ENCODE data around the gene AK1. TPM values are rescaled to one million over a fixed set of nuclear protein-coding genes. Genes with fewer than 3 reads are reported as not detected.
A peak's percentile ranks its signal among the peaks of the same experiment; 100 is the strongest.

AK1 gene
- total RNA-seq, 4 donors from 2014 or later, result 29.9 to 65.1 (median 38.7) TPM

GRCh38 chr9:127865645-127866464 lies 11.6 kb downstream of the AK1 start:
- DNase-seq (ENCODE audit: low spot score in 2 of 2), result no peak
- Histone ChIP-seq H3K36me3 (peaks cover 0 to 34% (median 0%) of the 10 kb centered on the region in 3 donors), H3K9me3 (no peaks in the 10 kb centered on the region), H3K4me1 (peaks cover 0 to 36% (median 22%) of the 10 kb centered on the region in 4 donors), H3K27ac (no peak overlapping the region), H3K4me3 (no peak overlapping the region), H3K27me3 (no peaks in the 10 kb centered on the region)
- TF ChIP-seq EP300 (IDR thresholded peaks at IDR 0.05) (no peak), CTCF (IDR thresholded peaks at IDR 0.05) (no peak), POLR2A (IDR thresholded peaks at IDR 0.05) (no peak)
- WGBS, 2 donors, result 75 to 78% methylated on average over 19 of the region's 19 CpGs

- Histone ChIP-seq H3K4me1 (peaks cover 0 to 39% (median 25%) of the 10 kb centered on the region in 4 donors), H3K27me3 (no peaks in the 10 kb centered on the region), H3K36me3 (peaks cover 0 to 18% (median 0%) of the 10 kb centered on the region in 3 donors), H3K4me3 (no peak overlapping the region), H3K9me3 (no peaks in the 10 kb centered on the region), H3K27ac (peak overlapping the region in 3 of 4 donors; percentile 77 to 84 (median 81))
- no peak for TF ChIP-seq CTCF (IDR thresholded peaks at IDR 0.05)
- no peak for TF ChIP-seq EP300 (IDR thresholded peaks at IDR 0.05)
- TF ChIP-seq POLR2A (IDR thresholded peaks at IDR 0.05), result no peak
- WGBS, 2 donors, result 87 to 88% methylated on average over 13 of the region's 13 CpGs
- DNase-seq (ENCODE audit: low spot score in 2 of 2), result no peak
Measured at GRCh38 chr9:127863191-127863621, 14.3 kb downstream of the AK1 start.

GRCh38 chr9:127862075-127863011 lies 15.1 kb downstream of the AK1 start:
- Histone ChIP-seq H3K27me3 (no peaks in the 10 kb centered on the region), H3K27ac (peak overlapping the region; percentile 59 to 84 (median 79)), H3K36me3 (peaks cover 0 to 9% (median 0%) of the 10 kb centered on the region in 3 donors), H3K4me3 (no peak overlapping the region), H3K4me1 (peaks cover 0 to 48% (median 33%) of the 10 kb centered on the region in 4 donors), H3K9me3 (no peaks in the 10 kb centered on the region)
- DNase-seq (ENCODE audit: low spot score in 2 of 2), result peak in 1 of 2 donors; percentile 55
- TF ChIP-seq POLR2A (IDR thresholded peaks at IDR 0.05), result no peak
- TF ChIP-seq CTCF (IDR thresholded peaks at IDR 0.05), result no peak
- TF ChIP-seq EP300 (IDR thresholded peaks at IDR 0.05), result peak; percentile 25 to 75
- WGBS, 2 donors, result 51 to 60% methylated on average over 24 to 28 of the region's 29 CpGs

- TF ChIP-seq CTCF (IDR thresholded peaks at IDR 0.05) (no peak), EP300 (IDR thresholded peaks at IDR 0.05) (no peak), POLR2A (IDR thresholded peaks at IDR 0.05) (no peak)
- DNase-seq (ENCODE audit: low spot score in 2 of 2), result no peak
- no peaks in the 10 kb centered on the region for H3K27me3 ChIP-seq
- WGBS, 2 donors, result 89 to 90% methylated on average over 11 of the region's 11 CpGs
- peaks cover 0 to 63% (median 37%) of the 10 kb centered on the region in 4 donors for H3K4me1 ChIP-seq
- H3K4me3 ChIP-seq, result no peak overlapping the region
- peak overlapping the region in 1 of 4 donors; percentile 43 for H3K27ac ChIP-seq
- no peaks in the 10 kb centered on the region for H3K36me3 ChIP-seq
- H3K9me3 ChIP-seq, result no peaks in the 10 kb centered on the region
Measured at GRCh38 chr9:127860779-127861178, 16.7 kb downstream of the AK1 start.

Data from tibial nerve (tissue), 4 donors.